Measurements from ENCODE around the gene ECSCR. TPM values are rescaled to one million over a fixed set of nuclear protein-coding genes. Genes with fewer than 3 reads are reported as not detected.
A peak's percentile ranks its signal among the peaks of the same experiment; 100 is the strongest.
"Not testable (repeated sequence)": the region's sequence is repeated elsewhere in the genome, so short reads cannot be mapped to it uniquely, and the experiment has no call there.

ECSCR gene
- total RNA-seq, 1 donor from 2014 or later = 48.8 TPM

GRCh38 chr5:139445325-139446170 lies 17.0 kb downstream of the ECSCR start:
- no peaks in the 10 kb centered on the region for H3K9me3 ChIP-seq
- intact Hi-C loops (cut with DNase I) = no loop called here
- no peak overlapping the region for H3K4me3 ChIP-seq
- no peaks in the 10 kb centered on the region for H3K27me3 ChIP-seq (ENCODE audit: low read depth)
- TF ChIP-seq, protein P1, sequence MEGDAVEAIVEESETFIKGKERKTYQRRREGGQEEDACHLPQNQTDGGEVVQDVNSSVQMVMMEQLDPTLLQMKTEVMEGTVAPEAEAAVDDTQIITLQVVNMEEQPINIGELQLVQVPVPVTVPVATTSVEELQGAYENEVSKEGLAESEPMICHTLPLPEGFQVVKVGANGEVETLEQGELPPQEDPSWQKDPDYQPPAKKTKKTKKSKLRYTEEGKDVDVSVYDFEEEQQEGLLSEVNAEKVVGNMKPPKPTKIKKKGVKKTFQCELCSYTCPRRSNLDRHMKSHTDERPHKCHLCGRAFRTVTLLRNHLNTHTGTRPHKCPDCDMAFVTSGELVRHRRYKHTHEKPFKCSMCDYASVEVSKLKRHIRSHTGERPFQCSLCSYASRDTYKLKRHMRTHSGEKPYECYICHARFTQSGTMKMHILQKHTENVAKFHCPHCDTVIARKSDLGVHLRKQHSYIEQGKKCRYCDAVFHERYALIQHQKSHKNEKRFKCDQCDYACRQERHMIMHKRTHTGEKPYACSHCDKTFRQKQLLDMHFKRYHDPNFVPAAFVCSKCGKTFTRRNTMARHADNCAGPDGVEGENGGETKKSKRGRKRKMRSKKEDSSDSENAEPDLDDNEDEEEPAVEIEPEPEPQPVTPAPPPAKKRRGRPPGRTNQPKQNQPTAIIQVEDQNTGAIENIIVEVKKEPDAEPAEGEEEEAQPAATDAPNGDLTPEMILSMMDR (IDR thresholded peaks at IDR 0.05) = no peak
- DNase-seq (no peak), ATAC-seq (peak; percentile 65 to 70)
- peaks cover 6% of the 10 kb centered on the region for H3K4me1 ChIP-seq
- H3K27ac ChIP-seq = no peak overlapping the region
- H3K36me3 ChIP-seq = peaks cover 11% of the 10 kb centered on the region

- peaks cover 12% of the 10 kb centered on the region for H3K4me1 ChIP-seq
- TF ChIP-seq, protein P1 (IDR thresholded peaks at IDR 0.05) = no peak
- DNase-seq = no peak
- peaks cover 11% of the 10 kb centered on the region for H3K36me3 ChIP-seq
- H3K4me3 ChIP-seq = no peak overlapping the region
- H3K27ac ChIP-seq = no peak overlapping the region
- no peaks in the 10 kb centered on the region for H3K27me3 ChIP-seq (ENCODE audit: low read depth)
- H3K9me3 ChIP-seq = no peaks in the 10 kb centered on the region
- intact Hi-C loops (cut with DNase I) = no loop called here
- no peak for ATAC-seq
Measured at GRCh38 chr5:139443831-139444453, 18.6 kb downstream of the ECSCR start.

DNA sequence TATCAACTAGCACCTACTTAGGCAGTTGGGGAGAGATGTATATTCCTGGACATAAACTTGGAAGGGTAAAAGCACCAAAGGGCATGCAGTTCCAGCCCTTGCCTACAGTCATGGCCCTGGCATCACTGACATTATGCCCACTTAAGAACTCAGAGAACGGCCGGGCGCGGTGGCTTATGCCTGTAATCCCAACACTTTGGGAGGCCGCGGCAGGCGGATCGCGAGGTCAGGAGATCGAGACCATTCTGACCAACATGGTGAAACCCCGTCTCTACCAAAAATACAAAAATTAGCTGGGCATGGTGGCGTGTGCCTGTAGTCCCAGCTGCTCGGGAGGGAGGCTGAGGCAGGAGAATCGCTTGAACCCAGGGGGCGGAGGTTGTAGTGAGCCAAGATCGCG lies 22.1 kb downstream of the ECSCR start:
- not testable (repeated sequence) for H3K27ac ChIP-seq, DNase-seq

DNA sequence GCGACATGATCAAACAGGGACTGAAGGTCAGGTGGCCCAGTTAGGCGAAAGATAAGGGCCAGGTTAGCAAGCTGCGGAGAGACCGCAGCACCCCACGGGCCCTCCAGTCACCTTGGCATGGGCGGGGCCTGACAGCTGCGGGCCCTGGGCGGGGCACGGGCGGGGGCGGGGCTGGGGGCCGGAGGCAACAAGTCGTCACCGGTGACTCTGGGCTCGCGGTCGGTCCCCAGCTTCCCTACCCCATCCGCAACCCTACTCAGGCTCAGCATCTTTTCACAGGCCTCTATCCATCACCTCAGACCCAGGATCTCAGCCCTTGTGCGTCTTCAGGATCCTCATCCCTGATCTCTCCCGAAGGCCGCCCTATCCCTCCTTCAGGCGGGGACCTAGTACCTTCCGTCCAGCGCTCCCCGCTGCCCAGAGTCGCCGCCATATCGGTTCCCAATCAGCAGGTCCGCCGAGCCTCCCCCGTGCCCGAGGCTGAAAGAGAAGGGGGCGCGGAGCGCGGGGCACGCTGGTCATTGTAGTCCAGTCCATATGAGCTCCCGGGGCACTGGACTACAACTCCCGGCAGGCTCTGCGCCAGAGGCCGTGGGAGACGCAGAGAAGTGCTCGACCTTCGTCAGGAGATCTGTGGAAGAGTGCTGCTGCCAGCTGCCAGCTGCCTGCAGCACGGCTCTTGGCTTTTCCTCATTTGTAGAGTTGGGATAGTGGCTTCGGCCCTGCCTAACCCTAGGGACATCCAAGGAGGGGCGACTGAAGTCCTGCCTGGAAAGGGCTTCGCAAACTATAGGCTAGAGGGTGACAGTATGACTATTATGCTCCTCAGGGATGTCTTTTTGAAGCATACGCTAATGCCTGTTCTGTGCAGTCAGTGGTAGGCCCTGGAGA lies 23.3 kb downstream of the ECSCR start, which contains the start of gene DNAJC18:
Gene DNAJC18 (minus strand): TSS at position 513 of the 891 bp plus-strand sequence. CDS start 80 bp downstream, at position 433.
- TF ChIP-seq, protein P1 (IDR thresholded peaks at IDR 0.05) = no peak
- intact Hi-C loops (cut with DNase I) = no loop called here
- Histone ChIP-seq H3K9me3 (no peaks in the 10 kb centered on the region), H3K4me1 (peaks cover 16% of the 10 kb centered on the region), H3K36me3 (no peaks in the 10 kb centered on the region), H3K27ac (peak within 1 kb of the TSS; percentile 96), H3K4me3 (peak within 1 kb of the TSS; percentile 83), H3K27me3 (ENCODE audit: low read depth) (no peaks in the 10 kb centered on the region)
- peak; percentile 99 for ATAC-seq
- peak; percentile 97 for DNase-seq

More for the DNA sequence above, 22.1 kb downstream of the ECSCR start:
- H3K9me3 ChIP-seq; H3K4me3 ChIP-seq; H3K36me3 ChIP-seq; H3K27me3 ChIP-seq (ENCODE audit: low read depth); ATAC-seq; intact Hi-C loops (cut with DNase I): not testable (repeated sequence)
- H3K4me1 ChIP-seq = peaks cover 16% of the 10 kb centered on the region

DNA sequence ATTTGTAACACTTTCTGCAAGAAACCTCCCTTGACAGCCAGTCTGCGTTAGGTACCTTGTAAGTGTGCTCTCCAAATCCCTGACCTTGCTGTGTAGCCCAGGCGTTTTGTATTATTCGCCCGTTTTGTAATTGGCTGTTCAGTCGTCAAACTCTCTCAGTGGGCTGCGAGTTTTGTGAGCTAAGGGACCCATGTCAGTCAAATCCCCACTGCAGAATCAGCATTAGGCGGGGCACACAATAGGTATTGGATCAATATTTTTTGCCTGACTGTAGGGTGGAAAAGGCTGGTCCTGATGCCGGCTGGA lies 23.9 kb downstream of the ECSCR start:
- TF ChIP-seq, protein P1 (IDR thresholded peaks at IDR 0.05) = no peak
- no peaks in the 10 kb centered on the region for H3K27me3 ChIP-seq (ENCODE audit: low read depth)
- no peaks in the 10 kb centered on the region for H3K9me3 ChIP-seq
- no peak for DNase-seq
- no peaks in the 10 kb centered on the region for H3K36me3 ChIP-seq
- no peak for ATAC-seq
- H3K27ac ChIP-seq = peak overlapping the region; percentile 96
- H3K4me1 ChIP-seq = peaks cover 10% of the 10 kb centered on the region
- peak overlapping the region; percentile 83 for H3K4me3 ChIP-seq
- intact Hi-C loops (cut with DNase I) = no loop called here

Measured in lower lobe of right lung (tissue), 2 donors.